WTC11 (cell line): ENCODE measurements around the gene LRRC8A.

ENCODE experiments used
- ATF3 ChIP-seq: sonication (generic); formaldehyde crosslinking; conservative IDR thresholded peaks from 2 replicates; pipeline ENCODE4 v1.8.1; 2022; ENCODE audit warnings: mild to moderate bottlenecking, missing genetic modification reagents
- CTCF ChIP-seq: fragments of 200-600 bp; IDR thresholded peaks from 2 replicates; pipeline ENCODE4 v1.8.0; 2022; ENCODE audit warnings: antibody characterized with exemption
- ESRRA ChIP-seq: sonication (generic); formaldehyde crosslinking; IDR thresholded peaks from 2 replicates; pipeline ENCODE4 v1.8.1; 2022; ENCODE audit warnings: mild to moderate bottlenecking, missing genetic modification reagents, borderline replicate concordance
- ETV6 ChIP-seq: sonication (generic); formaldehyde crosslinking; IDR thresholded peaks from 2 replicates; pipeline ENCODE4 v1.8.1; 2022; ENCODE audit warnings: mild to moderate bottlenecking, missing genetic modification reagents
- FOXJ3 ChIP-seq: sonication (generic); formaldehyde crosslinking; IDR thresholded peaks from 2 replicates; pipeline ENCODE4 v1.9.0; 2021; ENCODE audit warnings: missing genetic modification reagents, mild to moderate bottlenecking, borderline replicate concordance
- MAX ChIP-seq: sonication (generic); formaldehyde crosslinking; IDR thresholded peaks from 2 replicates; pipeline ENCODE4 v1.8.0; 2022; ENCODE audit warnings: mild to moderate bottlenecking, missing genetic modification reagents
- NR1H2 ChIP-seq: sonication (generic); formaldehyde crosslinking; IDR thresholded peaks from 2 replicates; pipeline ENCODE4 v1.9.0; 2021; ENCODE audit warnings: mild to moderate bottlenecking, moderate library complexity, missing genetic modification reagents
- ZBTB21 ChIP-seq: sonication (generic); formaldehyde crosslinking; IDR thresholded peaks from 2 replicates; pipeline ENCODE4 v1.8.1; 2023; ENCODE audit warnings: mild to moderate bottlenecking, missing genetic modification reagents, borderline replicate concordance
- ZNF121 ChIP-seq: sonication (generic); formaldehyde crosslinking; IDR thresholded peaks from 2 replicates; pipeline ENCODE4 v1.8.0; 2023; ENCODE audit warnings: missing genetic modification reagents
- TF ChIP-seq, protein P1 (sequence below): sonication (generic); formaldehyde crosslinking; IDR thresholded peaks from 2 replicates; pipeline ENCODE4 v1.8.1; 2022; ENCODE audit warnings: mild to moderate bottlenecking, missing genetic modification reagents, moderate library complexity, borderline replicate concordance
- TF ChIP-seq, protein P2 (sequence below): sonication (generic); formaldehyde crosslinking; IDR thresholded peaks from 2 replicates; pipeline ENCODE4 v1.8.1; 2023; ENCODE audit warnings: mild to moderate bottlenecking, missing genetic modification reagents, moderate library complexity
- TF ChIP-seq, protein P3 (sequence below): sonication (generic); formaldehyde crosslinking; IDR thresholded peaks from 2 replicates; pipeline ENCODE4 v1.8.1; 2022; ENCODE audit warnings: mild to moderate bottlenecking, moderate library complexity, missing genetic modification reagents
- TF ChIP-seq, protein P4 (sequence below): sonication (generic); formaldehyde crosslinking; IDR thresholded peaks from 2 replicates; pipeline ENCODE4 v1.8.1; 2023; ENCODE audit warnings: mild to moderate bottlenecking, moderate library complexity, missing genetic modification reagents

- TF ChIP-seq CTCF: no peak
- TF ChIP-seq ZBTB21 (CRISPR knock-in tag): no peak
- TF ChIP-seq ZNF121 (CRISPR knock-in tag): no peak
- TF ChIP-seq, protein P1, sequence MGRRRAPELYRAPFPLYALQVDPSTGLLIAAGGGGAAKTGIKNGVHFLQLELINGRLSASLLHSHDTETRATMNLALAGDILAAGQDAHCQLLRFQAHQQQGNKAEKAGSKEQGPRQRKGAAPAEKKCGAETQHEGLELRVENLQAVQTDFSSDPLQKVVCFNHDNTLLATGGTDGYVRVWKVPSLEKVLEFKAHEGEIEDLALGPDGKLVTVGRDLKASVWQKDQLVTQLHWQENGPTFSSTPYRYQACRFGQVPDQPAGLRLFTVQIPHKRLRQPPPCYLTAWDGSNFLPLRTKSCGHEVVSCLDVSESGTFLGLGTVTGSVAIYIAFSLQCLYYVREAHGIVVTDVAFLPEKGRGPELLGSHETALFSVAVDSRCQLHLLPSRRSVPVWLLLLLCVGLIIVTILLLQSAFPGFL (CRISPR knock-in tag): no peak
- TF ChIP-seq, protein P2, sequence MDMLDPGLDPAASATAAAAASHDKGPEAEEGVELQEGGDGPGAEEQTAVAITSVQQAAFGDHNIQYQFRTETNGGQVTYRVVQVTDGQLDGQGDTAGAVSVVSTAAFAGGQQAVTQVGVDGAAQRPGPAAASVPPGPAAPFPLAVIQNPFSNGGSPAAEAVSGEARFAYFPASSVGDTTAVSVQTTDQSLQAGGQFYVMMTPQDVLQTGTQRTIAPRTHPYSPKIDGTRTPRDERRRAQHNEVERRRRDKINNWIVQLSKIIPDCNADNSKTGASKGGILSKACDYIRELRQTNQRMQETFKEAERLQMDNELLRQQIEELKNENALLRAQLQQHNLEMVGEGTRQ (CRISPR knock-in tag): no peak
- TF ChIP-seq, protein P3, sequence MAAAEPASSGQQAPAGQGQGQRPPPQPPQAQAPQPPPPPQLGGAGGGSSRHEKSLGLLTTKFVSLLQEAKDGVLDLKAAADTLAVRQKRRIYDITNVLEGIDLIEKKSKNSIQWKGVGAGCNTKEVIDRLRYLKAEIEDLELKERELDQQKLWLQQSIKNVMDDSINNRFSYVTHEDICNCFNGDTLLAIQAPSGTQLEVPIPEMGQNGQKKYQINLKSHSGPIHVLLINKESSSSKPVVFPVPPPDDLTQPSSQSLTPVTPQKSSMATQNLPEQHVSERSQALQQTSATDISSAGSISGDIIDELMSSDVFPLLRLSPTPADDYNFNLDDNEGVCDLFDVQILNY (CRISPR knock-in tag): no peak
- TF ChIP-seq ESRRA (CRISPR knock-in tag): no peak
- TF ChIP-seq ATF3 (CRISPR knock-in tag): no peak
- TF ChIP-seq FOXJ3 (CRISPR knock-in tag): no peak
- TF ChIP-seq ETV6 (CRISPR knock-in tag): no peak
- no peak for TF ChIP-seq NR1H2 (CRISPR knock-in tag)
- no peak for TF ChIP-seq MAX (CRISPR knock-in tag)
- TF ChIP-seq, protein P4, sequence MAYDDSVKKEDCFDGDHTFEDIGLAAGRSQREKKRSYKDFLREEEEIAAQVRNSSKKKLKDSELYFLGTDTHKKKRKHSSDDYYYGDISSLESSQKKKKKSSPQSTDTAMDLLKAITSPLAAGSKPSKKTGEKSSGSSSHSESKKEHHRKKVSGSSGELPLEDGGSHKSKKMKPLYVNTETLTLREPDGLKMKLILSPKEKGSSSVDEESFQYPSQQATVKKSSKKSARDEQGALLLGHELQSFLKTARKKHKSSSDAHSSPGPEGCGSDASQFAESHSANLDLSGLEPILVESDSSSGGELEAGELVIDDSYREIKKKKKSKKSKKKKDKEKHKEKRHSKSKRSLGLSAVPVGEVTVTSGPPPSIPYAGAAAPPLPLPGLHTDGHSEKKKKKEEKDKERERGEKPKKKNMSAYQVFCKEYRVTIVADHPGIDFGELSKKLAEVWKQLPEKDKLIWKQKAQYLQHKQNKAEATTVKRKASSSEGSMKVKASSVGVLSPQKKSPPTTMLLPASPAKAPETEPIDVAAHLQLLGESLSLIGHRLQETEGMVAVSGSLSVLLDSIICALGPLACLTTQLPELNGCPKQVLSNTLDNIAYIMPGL (CRISPR knock-in tag): no peak
Observed at GRCh38 chr9:128933731-128934130, 51.8 kb downstream of the LRRC8A start.
